VCaP (cell line): ENCODE measurements around the gene ZNF444.

ENCODE experiments used
- H3K27ac ChIP-seq: fragments of 450-650 bp; 2 replicates; pipeline ENCODE4 v1.5.1; 2017
- TF ChIP-seq, protein P1 (sequence below): fragments of 450-650 bp; conservative IDR thresholded peaks from 2 replicates; pipeline ENCODE4 v1.5.1; 2017; ENCODE audit warnings: mild to moderate bottlenecking, moderate library complexity

ZNF444 gene

DNA sequence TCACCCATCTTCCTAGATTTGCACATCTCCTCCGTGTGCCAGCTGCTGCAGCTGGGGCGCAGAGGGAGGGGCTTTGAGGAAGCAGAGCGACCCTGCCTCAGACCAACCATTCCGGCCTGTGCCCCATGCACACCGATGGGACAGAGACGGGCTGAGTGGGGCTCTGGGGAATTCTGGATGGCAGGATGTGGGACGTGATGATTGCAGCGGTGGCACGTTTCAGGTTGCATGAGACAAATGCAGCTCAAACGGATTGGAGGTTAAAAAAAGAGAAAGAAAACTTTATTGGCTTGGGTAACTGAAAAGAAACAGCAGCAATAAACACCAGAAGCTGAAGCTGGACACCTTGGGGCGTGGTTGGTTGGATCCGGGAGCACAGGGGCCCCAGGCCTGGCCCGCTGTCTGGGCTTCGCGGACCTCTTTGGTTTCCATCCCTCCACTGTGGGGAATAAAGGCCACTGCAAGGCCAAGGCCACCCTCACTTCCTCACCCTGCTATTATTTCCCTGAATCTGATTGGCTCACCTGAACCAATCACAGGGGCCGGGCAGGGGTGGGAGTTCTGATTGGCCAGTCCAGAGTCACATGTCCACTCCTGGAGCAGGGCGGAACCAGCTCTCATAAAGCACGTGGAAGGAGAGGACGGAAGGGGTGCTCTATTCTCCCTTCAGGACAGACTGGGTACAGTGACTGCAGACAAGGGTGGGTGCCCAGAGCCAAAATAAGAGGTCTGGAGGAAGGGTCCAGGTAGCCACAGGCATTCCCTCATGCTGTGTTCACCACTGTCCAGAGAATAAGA, 13.9 kb upstream of the ZNF444 start:
- TF ChIP-seq, protein P1, sequence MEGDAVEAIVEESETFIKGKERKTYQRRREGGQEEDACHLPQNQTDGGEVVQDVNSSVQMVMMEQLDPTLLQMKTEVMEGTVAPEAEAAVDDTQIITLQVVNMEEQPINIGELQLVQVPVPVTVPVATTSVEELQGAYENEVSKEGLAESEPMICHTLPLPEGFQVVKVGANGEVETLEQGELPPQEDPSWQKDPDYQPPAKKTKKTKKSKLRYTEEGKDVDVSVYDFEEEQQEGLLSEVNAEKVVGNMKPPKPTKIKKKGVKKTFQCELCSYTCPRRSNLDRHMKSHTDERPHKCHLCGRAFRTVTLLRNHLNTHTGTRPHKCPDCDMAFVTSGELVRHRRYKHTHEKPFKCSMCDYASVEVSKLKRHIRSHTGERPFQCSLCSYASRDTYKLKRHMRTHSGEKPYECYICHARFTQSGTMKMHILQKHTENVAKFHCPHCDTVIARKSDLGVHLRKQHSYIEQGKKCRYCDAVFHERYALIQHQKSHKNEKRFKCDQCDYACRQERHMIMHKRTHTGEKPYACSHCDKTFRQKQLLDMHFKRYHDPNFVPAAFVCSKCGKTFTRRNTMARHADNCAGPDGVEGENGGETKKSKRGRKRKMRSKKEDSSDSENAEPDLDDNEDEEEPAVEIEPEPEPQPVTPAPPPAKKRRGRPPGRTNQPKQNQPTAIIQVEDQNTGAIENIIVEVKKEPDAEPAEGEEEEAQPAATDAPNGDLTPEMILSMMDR: no peak
- H3K27ac ChIP-seq: no peak overlapping the region

DNA sequence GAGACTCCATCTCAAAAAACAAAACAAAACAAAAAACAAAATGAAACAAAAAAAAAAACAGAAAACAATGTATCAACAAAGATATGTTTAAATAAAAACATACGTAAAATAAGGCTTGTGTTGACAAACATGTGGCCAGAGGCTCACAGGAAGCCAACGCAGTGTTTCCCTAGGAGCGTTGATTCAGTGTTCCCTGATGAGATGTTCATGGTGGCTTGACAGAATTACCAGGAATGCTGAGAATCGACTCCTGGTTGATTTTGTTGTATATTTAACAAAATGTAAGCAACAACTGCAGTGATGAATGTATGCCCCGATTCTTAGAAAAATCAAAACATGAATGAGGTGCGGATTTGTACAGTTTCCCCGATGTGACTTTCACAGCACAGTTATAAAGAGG, 11.1 kb upstream of the ZNF444 start:
- TF ChIP-seq, protein P1: no peak
- H3K27ac ChIP-seq: no peak overlapping the region

DNA sequence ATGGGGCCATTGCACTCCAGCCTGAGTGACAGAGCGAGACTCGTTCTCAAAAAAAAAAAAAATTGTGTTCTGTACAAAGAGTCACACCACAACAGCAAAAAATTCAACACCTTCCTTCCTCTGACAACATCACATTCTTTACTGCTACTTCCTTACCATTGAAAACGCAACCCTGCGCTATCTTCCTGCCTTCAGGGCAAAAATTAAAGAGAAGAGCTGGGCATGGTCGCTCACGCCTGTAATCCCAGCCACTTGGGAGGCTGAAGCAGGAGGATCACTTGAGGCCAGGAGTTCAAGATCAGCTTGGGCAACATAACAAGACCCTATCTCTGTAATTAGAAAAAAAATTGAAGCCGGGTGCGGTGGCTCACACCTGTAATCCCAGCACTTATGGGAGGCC, 9.4 kb upstream of the ZNF444 start:
- TF ChIP-seq, protein P1: no peak
- H3K27ac ChIP-seq: no peak overlapping the region

DNA sequence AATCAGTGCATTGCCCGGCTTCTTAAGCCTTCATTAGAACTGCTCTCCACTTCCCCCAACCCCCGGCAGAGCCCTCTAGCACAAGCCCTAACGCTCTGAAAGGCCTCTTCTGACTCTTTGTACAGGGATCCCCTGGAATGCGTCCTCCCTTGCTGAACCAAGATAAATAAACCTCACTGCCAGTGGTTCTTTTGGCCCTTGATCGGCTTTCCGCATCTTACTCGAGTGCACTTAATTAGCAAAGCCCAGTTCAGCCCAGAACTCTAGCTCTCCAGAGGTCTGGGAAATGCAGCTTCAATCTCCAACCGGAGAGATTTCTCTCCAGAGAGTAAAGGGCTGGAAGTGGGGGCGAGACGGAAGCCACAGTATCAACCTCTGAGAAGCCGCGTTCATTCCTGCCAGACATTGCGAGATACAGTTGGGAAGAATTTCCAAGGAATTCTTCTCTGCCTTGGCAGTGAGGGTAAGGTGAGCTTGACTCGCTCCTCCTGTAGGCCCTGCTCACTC, 8.7 kb upstream of the ZNF444 start:
- no peak overlapping the region for H3K27ac ChIP-seq
- TF ChIP-seq, protein P1: no peak

DNA sequence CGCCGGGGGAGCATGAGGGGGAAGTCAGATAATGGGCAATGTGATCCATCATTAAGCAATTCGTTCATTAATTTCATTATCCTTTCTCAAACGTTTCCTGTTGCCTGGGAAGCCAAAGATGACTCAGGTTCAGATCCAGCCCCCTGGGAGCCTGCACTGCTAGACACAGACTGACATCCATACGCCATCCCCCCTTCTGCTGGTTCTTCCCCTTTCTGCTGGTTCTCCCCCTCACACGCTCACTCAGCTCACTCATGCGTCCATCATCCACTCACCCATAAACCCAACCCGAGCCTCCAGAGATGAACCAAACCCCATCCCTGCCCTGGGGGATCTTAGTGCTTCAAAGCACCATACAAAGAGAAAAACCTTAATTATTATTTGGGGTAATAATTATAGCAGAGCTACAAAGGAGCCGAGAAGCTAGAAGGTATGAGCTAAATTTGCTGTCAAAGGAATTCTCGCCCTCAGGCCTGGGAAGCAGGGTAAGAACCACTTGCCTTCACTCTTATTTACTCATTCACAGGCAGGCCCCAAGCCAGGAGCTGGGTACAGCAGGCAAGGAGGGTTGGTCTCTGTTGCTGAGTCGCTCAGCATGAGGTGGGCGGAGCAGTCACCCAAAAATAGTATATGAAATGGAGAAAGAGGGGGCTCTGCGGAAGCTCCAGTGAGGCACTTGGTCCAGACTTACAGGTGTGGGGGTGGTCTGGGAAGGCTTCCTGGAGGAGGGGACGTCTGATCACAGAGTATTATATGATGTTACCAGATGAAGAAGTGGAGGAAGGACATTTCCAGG, 7.0 kb upstream of the ZNF444 start:
- H3K27ac ChIP-seq: no peak overlapping the region
- TF ChIP-seq, protein P1: no peak

DNA sequence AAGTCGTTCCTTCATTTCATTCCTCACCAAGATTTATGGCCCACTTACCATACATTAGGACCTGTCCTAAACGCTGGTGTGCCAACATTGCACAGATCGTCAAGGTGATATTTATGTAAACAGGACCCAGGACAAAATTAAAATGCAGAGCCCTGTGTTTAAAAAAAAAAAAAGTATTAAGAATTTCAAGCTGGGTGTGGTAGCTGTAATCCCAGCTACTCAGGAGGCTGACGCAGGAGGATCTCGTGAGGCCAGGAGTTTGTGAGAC, 6.5 kb upstream of the ZNF444 start:
- no peak overlapping the region for H3K27ac ChIP-seq

DNA sequence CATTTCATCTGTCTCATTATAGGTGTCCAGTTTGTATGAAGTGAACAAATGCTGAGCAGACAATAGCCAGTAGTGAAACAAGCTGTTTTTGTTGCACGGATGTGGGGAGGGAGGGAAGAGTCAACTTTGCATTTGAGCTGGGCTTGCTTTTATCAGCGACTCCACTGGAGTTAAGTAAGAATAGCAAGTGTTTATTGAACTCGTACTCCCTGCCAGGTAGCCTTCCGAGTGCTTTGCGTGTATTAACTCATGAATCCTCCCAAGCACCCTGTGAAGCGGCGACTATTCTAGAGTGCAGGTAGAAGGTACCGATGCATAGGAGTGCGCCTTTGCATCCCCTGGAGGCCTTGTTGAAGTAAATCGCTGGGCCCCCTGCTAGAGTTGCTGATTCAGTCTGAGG, 4.7 kb upstream of the ZNF444 start:
- TF ChIP-seq, protein P1: no peak
- H3K27ac ChIP-seq: peak overlapping the region; percentile 99

More for the DNA sequence above, 6.5 kb upstream of the ZNF444 start:
- TF ChIP-seq, protein P1: no peak
